Measurements from ENCODE around the gene CDC73.

DNA sequence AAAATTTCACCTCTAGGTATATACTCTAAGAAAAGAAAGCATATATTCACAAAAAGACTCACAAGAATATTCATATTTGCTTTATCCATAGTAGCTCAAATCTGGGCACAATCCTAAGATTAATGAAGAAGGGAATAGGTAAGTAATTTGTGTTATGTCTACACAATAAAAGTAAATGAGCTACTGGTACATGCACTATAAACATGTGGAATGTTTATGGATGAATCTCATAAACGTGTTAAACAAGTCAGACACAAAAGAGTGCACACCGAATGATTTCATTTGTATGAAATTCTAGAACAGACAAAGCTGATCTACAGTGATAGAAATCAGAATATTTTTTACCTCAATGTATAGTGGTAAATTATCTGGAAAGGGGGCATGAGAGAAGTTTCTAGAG lies 179.9 kb downstream of the CDC73 start:
- TF ChIP-seq ZFP3 (CRISPR knock-in tag; IDR thresholded peaks at IDR 0.05) (no peak), ESRRG (CRISPR knock-in tag; IDR thresholded peaks at IDR 0.05) (no peak), PATZ1 (CRISPR knock-in tag; IDR thresholded peaks at IDR 0.05; ENCODE audit: borderline replicate concordance) (no peak), ISL1 (CRISPR knock-in tag; IDR thresholded peaks at IDR 0.05) (no peak), OSR1 (CRISPR knock-in tag; IDR thresholded peaks at IDR 0.05) (no peak), ZNF565 (CRISPR knock-in tag; conservative IDR thresholded peaks at IDR 0.05; ENCODE audit: low read depth) (no peak), ARNTL (CRISPR knock-in tag; IDR thresholded peaks at IDR 0.05; ENCODE audit: borderline replicate concordance, low read depth) (no peak), ZNF8 (CRISPR knock-in tag; IDR thresholded peaks at IDR 0.05) (no peak), PPARA (CRISPR knock-in tag; IDR thresholded peaks at IDR 0.05; ENCODE audit: borderline replicate concordance) (no peak), SNAI2 (CRISPR knock-in tag; IDR thresholded peaks at IDR 0.05) (no peak)
- TF ChIP-seq, protein P1, sequence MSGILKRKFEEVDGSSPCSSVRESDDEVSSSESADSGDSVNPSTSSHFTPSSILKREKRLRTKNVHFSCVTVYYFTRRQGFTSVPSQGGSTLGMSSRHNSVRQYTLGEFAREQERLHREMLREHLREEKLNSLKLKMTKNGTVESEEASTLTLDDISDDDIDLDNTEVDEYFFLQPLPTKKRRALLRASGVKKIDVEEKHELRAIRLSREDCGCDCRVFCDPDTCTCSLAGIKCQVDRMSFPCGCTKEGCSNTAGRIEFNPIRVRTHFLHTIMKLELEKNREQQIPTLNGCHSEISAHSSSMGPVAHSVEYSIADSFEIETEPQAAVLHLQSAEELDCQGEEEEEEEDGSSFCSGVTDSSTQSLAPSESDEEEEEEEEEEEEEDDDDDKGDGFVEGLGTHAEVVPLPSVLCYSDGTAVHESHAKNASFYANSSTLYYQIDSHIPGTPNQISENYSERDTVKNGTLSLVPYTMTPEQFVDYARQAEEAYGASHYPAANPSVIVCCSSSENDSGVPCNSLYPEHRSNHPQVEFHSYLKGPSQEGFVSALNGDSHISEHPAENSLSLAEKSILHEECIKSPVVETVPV (CRISPR knock-in tag; IDR thresholded peaks at IDR 0.05): no peak
- TF ChIP-seq, protein P2, sequence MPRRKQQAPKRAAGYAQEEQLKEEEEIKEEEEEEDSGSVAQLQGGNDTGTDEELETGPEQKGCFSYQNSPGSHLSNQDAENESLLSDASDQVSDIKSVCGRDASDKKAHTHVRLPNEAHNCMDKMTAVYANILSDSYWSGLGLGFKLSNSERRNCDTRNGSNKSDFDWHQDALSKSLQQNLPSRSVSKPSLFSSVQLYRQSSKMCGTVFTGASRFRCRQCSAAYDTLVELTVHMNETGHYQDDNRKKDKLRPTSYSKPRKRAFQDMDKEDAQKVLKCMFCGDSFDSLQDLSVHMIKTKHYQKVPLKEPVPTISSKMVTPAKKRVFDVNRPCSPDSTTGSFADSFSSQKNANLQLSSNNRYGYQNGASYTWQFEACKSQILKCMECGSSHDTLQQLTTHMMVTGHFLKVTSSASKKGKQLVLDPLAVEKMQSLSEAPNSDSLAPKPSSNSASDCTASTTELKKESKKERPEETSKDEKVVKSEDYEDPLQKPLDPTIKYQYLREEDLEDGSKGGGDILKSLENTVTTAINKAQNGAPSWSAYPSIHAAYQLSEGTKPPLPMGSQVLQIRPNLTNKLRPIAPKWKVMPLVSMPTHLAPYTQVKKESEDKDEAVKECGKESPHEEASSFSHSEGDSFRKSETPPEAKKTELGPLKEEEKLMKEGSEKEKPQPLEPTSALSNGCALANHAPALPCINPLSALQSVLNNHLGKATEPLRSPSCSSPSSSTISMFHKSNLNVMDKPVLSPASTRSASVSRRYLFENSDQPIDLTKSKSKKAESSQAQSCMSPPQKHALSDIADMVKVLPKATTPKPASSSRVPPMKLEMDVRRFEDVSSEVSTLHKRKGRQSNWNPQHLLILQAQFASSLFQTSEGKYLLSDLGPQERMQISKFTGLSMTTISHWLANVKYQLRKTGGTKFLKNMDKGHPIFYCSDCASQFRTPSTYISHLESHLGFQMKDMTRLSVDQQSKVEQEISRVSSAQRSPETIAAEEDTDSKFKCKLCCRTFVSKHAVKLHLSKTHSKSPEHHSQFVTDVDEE (CRISPR knock-in tag; IDR thresholded peaks at IDR 0.05): no peak

All from SK-N-SH treated with all-trans-retinoic acid at 6 μM for 48 hours (cell line).